ENCODE data around the gene ASH1L.
"Not testable (repeated sequence)": the region's sequence is repeated elsewhere in the genome, so short reads cannot be mapped to it uniquely, and the experiment has no call there.

Gene ASH1L

DNA sequence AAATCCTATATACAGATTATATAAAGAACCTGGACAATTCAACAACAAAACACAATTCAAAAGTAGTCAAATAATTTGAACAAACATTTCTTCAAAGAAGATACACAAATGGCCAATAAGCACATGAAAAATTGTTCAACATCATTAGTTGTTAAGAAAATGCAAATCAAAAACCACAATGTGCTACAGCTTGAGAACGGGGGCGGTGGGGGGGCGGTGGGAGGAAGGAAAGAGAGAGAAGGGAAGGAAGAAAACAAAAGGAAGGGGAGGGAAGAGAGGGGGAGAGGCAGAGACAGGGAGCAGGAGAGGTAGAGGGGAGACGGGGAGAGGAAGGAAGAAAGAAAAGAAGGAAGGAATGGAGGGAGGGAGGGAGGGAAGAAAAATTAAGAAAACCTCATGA lies 44.1 kb downstream of the ASH1L start:
- TF ChIP-seq, protein P1, sequence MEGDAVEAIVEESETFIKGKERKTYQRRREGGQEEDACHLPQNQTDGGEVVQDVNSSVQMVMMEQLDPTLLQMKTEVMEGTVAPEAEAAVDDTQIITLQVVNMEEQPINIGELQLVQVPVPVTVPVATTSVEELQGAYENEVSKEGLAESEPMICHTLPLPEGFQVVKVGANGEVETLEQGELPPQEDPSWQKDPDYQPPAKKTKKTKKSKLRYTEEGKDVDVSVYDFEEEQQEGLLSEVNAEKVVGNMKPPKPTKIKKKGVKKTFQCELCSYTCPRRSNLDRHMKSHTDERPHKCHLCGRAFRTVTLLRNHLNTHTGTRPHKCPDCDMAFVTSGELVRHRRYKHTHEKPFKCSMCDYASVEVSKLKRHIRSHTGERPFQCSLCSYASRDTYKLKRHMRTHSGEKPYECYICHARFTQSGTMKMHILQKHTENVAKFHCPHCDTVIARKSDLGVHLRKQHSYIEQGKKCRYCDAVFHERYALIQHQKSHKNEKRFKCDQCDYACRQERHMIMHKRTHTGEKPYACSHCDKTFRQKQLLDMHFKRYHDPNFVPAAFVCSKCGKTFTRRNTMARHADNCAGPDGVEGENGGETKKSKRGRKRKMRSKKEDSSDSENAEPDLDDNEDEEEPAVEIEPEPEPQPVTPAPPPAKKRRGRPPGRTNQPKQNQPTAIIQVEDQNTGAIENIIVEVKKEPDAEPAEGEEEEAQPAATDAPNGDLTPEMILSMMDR (conservative IDR thresholded peaks at IDR 0.05; ENCODE audit: low read depth, low read length), result no peak
- DNase-seq (ENCODE audit: low read depth), result no peak
- H3K4me3 ChIP-seq (ENCODE audit: low read depth, low read length), result no peak overlapping the region

DNA sequence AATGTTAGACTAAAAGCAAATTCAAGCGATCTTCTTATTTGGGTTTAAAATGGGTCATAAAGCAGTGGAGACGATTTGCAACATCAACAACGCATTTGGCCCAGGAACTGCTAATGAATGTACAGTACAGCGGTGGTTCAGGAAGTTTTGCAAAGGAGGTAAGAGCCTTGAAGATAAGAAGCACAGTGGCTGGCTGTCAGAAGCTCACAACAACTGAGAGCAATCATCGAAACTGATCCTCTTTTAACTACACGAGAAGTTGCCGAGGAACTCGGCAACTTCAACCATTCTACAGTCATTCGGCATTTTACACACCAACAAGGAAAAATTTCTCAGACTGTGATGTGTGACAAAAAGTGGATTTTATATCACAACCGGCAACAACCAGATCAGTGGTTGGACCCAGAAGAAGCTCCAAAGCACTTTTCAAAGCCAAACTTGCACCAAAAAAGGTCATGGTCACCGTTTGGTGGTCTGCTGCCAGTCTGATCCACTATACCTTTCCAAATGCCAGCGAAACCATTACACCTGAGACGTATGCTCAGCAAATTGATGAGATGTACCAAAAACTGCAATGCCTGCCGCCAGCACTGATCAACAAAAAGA lies 47.9 kb downstream of the ASH1L start:
- TF ChIP-seq, protein P1 (conservative IDR thresholded peaks at IDR 0.05; ENCODE audit: low read depth, low read length), result no peak
- DNase-seq (ENCODE audit: low read depth), result no peak
- H3K4me3 ChIP-seq (ENCODE audit: low read depth, low read length), result no peak overlapping the region

DNA sequence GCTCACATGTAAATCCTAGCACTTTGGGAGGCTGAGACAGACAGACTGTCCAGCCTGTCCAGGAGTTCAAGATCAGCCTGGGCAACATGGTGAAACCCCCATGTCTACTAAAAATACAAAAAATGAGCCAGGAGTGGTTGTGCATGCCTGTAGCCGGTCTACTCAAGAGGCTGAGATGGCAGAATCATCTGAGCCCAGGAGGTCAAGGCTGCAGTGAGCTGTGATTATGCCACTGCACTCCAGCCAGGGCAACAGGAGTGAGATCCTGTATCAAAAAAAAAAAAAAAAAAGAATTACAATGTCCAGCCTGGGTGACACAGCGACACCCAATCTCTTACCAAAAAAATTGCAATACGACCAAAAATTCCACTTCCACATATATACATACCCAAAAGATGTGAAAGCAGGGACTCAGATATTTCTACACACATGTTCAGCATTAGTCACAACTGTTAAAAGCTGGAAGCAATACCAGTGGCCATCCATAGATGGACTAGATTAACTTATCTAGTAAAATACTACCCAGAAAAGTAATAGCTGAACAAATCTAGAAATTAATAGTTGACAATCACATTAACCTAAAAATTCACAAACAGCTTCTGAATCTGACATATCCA lies 49.2 kb downstream of the ASH1L start:
- TF ChIP-seq, protein P1 (conservative IDR thresholded peaks at IDR 0.05; ENCODE audit: low read depth, low read length), result peak; percentile 20
- peak; percentile 59 for DNase-seq (ENCODE audit: low read depth)
- no peak overlapping the region for H3K4me3 ChIP-seq (ENCODE audit: low read depth, low read length)

DNA sequence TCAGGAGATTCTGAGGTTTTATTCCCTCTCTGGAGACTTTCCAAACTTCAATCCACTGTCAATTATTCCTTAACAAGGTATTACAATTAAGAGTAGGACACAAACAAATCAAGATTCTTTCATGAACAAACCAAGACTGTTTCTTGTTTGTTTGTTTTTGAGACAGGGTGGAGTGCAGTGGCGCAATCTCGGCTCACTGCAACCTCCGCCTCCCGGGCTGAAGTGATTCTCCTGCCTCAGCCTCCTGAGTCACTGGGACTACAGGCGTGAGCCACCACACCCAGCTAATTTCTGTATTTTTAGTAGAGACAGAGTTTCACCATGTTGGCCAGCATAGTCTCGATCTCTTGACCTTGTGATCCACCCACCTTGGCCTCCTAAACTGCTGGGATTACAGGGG lies 51.2 kb downstream of the ASH1L start:
- H3K4me3 ChIP-seq (ENCODE audit: low read depth, low read length); DNase-seq (ENCODE audit: low read depth): not testable (repeated sequence)

DNA sequence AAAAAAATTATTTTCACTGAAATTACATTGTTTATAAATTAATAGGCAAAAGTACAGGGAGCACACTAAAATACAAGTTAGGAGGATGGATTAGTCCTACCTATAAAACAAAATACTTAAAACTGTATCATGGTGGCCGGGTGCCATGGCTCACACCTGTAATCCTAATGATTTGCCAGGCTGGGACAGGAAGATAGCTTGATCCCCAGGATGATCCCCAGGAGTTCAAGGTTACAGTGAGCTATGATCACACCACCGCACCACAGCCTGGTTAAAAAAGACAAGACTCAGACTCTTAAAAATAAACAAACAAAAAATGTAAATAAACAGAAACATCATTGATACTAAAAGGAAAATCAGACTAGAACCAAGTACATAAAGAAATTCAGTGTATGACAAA lies 53.5 kb downstream of the ASH1L start:
- TF ChIP-seq, protein P1 (conservative IDR thresholded peaks at IDR 0.05; ENCODE audit: low read depth, low read length), result no peak
- no peak for DNase-seq (ENCODE audit: low read depth)
- no peak overlapping the region for H3K4me3 ChIP-seq (ENCODE audit: low read depth, low read length)

DNA sequence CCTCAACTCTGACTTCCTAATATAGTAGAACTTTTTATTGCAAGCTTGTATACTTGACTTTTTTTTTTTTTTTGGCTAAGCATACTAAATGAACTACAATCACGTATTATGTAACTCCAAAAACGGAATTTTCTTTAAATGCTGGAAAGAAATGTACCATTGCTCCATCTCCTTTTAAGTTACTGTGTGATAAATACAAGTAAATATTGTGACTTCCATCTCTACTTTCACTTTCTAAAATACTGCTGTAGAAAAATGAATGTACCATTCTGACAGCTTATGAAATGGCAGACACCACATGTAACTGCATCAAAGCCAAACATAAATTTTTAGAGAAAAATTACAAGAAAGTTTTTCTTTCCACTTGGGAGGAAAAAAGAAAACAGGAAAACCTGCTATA lies 54.7 kb downstream of the ASH1L start:
- DNase-seq (ENCODE audit: low read depth), result peak; percentile 36
- no peak overlapping the region for H3K4me3 ChIP-seq (ENCODE audit: low read depth, low read length)
- TF ChIP-seq, protein P1 (conservative IDR thresholded peaks at IDR 0.05; ENCODE audit: low read depth, low read length), result no peak

DNA sequence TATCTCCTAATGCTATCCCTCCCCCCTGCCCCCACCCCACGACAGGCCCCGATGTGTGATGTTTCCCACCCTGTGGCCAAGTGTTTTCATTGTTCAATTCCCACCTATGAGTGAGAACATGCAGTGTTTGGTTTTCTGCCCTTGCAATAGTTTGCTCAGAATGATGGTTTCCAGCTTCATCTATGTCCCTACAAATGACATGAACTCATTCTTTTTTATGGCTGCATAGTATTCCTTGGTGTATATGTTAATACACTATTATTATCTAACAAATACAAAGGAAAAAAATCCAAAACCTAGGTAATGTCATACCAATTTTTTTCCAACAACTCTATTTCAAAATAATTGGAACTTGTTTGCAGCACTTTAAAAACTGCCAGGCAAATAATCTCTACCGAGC lies 56.6 kb downstream of the ASH1L start:
- not testable (repeated sequence) for DNase-seq (ENCODE audit: low read depth)

DNA sequence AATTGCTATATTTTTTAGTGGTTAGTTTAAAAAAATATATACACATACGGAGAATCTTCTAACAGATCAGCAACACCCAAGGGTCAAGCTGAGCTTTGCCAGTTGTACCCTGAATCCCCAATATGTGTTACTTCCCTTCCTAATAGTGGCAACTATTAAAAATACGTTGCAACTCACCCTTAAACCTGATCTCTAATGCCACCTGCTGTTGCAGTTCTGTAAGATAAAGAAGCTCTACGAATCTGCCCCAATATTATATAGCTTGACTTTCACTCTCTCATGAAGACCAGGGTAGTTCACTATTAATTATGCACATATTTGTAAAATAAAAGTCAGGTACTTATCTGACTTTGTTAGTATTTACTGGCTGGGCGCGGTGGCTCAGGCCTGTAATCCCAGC lies 58.4 kb downstream of the ASH1L start:
- DNase-seq (ENCODE audit: low read depth), result peak; percentile 69
- TF ChIP-seq, protein P1 (conservative IDR thresholded peaks at IDR 0.05; ENCODE audit: low read depth, low read length), result peak; percentile 52
- no peak overlapping the region for H3K4me3 ChIP-seq (ENCODE audit: low read depth, low read length)

More for the DNA sequence above, 56.6 kb downstream of the ASH1L start:
- not testable (repeated sequence) for H3K4me3 ChIP-seq (ENCODE audit: low read depth, low read length)

Data from choroid plexus epithelial cell (primary cell).